ENCODE measurements around the gene SLC8A1. TPM values are rescaled to one million over a fixed set of nuclear protein-coding genes. Genes with fewer than 3 reads are reported as not detected.

Gene SLC8A1
- total RNA-seq, 2 experiments from 2014 or later = 0.23 TPM

DNA sequence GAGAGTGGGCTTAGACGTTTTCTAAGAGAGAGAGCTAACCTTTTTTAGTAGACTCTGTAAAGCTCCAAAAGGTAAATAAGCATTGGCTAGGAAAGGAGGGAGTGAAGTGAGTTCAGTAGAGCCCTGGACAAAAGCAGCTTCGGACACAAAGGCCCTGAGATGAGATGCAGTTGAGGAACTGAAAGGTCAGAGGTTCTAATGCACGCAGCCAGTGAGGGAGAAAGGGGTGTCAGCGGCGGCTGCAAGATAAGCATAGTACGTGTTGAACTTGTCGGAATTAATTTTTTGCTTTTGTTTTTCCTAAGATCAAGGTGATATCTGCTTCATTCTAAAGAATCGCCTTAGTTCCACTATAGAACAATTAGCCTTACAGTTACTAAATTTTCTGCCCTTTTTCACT is 11.2 kb upstream of the SLC8A1 start:
- POLR2A ChIA-PET = no interaction called here
- CTCF ChIA-PET = no interaction called here

GRCh38 chr2:40458271-40458794 is 6.4 kb upstream of the SLC8A1 start:
- POLR2A ChIA-PET = no interaction called here
- CTCF ChIA-PET = no interaction called here

DNA sequence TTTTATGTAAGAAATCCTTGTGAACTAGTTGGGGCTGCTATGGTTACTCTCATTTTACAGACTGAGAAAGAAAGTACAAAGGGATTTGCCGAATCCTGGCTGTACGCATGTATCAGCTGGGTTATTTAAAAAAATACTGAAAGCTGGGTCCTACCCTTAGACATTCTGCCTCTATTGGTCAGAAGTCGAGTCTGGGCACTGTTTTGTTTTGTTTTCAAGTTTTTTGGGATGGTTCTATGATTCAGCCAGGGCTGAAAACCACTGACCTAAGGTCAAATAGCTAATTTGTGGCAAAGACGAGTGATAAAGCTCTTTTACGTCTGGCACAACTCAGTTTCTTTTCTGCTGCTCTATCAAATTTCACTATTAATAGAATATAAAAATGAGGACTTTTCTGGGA is 5.9 kb upstream of the SLC8A1 start:
- POLR2A ChIA-PET = no interaction called here
- CTCF ChIA-PET = no interaction called here

DNA sequence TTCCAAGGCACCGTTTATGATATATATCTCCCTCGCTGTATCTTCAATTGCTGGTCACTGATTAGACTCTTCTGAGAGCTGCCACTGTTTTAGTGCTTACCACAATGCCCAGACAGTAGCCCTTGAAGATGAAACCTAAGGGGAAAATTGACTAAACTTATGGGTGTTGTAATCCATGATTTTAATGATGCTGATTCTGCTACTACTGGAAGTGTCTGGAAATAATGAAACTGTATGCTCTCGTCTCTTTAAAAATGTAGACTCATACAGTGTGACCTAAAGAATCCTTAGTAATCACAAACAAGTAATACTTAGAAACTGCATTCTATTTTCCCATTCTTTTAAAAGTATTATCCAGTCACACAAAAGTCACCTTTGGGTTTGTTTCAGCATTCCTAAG is 5.5 kb upstream of the SLC8A1 start:
- ChIA-PET POLR2A (no interaction called here), CTCF (no interaction called here)

GRCh38 chr2:40456926-40457325 is 5.0 kb upstream of the SLC8A1 start:
- ChIA-PET POLR2A (no interaction called here), CTCF (no interaction called here)

- POLR2A ChIA-PET = no interaction called here
- CTCF ChIA-PET = no interaction called here
Observed at GRCh38 chr2:40455661-40456060, 3.8 kb upstream of the SLC8A1 start.

DNA sequence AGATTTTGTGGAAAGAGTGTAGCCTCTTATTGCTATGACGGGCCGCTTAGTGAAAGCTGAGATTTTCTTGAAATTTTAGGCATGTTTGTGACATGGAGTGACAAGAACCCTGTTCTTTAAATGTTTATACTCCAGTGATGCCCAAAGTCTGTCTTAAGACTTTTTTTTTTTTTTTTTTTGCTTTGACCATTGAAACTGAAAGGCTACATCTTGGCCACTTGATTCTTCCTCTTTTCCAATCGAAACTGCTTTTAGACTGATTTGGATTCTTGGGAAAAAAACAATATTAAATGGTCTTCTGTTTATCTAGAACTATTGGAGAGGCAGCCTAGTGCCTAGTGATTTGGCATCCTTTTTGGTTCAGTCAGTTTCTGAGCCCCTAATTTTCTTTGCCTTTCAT is 2.4 kb upstream of the SLC8A1 start:
- CTCF ChIA-PET = no interaction called here
- POLR2A ChIA-PET = no interaction called here

- POLR2A ChIA-PET = no interaction called here
- CTCF ChIA-PET = no interaction called here
Observed at GRCh38 chr2:40452786-40453185, 896 bp upstream of the SLC8A1 start.

GRCh38 chr2:40450796-40451430 is 977 bp downstream of the SLC8A1 start:
- POLR2A ChIA-PET = no interaction called here
- CTCF ChIA-PET = no interaction called here

DNA sequence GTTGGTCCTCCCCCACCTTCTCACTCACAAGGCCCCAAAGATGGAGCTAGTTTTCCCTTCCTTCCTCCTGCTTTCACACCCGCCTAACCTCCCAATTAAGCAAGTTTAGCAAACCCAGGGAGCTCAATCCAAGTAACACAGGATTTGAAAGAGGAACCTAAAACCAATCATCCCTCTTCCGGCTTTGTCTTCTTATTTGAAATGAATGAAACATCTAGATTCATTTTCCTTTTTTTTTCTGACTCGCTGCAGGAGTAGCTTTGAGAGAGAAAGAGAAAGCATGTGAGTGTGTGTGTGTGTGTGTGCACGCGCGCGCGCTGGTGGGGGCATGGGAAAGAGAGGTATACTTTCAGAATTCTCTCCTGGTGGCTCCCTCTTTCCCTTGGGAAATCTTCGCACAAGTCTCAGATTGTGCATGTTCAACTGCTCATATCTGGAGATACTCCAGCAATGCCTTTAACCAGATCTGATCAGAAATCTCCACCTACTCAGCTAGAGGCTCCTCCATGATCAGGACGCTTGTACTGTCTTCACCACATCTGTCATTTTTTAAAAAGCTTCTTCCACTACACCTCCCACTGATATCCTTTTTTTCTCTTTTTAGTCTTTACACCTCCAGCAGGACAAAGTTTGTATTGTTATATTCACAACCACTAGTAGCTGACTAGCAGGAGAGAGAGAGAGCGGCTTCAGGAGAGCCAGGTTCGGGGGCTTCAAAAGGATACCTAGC is 1.7 kb downstream of the SLC8A1 start:
- POLR2A ChIA-PET = no interaction called here
- CTCF ChIA-PET = no interaction called here

- ChIA-PET CTCF (no interaction called here), POLR2A (no interaction called here)
Observed at GRCh38 chr2:40448476-40449079, 3.3 kb downstream of the SLC8A1 start.

- ChIA-PET CTCF (no interaction called here), POLR2A (no interaction called here)
Observed at GRCh38 chr2:40445467-40445866, 6.4 kb downstream of the SLC8A1 start.

DNA sequence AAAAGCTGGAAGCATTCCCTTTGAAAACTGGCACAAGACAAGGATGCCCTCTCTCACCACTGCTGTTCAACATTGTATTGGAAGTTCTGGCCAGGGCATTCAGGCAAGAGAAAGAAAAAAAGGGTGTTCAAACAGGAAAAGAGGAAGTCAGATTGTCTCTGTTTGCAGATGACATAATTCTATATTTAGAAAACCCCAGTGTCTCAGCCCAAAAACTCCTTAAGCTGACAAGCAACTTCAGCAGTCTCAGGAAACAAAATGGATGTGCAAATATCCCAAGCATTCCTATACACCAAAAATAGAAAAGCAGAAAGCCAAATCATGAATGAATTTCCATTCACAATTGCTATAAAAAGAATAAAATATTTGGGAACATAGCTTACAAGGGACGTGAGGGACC is 11.1 kb downstream of the SLC8A1 start:
- POLR2A ChIA-PET = no interaction called here
- CTCF ChIA-PET = no interaction called here

DNA sequence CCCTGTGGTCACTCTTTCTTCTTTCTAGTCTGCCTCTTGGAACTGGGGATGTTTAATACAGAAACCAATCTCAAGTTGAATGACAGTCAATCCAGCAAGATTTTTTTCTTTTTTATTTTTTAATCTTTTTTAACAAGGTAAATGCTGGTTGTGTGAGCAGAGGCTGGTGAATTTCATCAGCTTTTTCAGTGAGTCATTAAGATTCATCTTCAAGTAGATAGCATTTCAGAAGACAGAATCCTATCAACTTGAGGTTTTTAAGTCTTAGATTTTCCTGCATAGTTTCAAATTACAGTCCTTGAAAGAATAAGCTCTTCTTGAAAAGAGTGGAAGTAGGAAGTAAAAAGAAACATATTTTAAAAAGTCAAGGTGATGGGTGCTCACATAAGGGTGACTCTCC is 12.4 kb downstream of the SLC8A1 start:
- ChIA-PET CTCF (no interaction called here), POLR2A (no interaction called here)

DNA sequence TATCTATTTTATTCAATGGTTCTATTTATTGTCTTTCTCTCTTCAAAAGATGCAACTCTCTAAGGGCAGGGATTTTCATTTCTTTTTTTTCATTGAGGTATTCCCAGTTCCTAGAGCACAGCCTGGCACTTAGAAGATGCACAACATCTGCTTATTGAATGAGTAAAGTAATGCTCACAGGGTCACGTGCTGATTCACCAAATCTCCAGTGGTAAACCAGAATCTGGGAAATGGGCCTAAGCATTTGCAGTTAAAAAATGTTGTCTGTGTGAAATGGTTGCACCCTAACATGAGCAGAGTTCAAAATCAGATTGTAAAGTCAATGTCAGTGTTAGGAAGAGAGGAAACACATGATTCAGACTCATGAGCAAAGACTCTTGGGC is 15.8 kb downstream of the SLC8A1 start:
- POLR2A ChIA-PET = no interaction called here
- CTCF ChIA-PET = no interaction called here

- ChIA-PET POLR2A (no interaction called here), CTCF (no interaction called here)
Observed at GRCh38 chr2:40435426-40436092, 16.3 kb downstream of the SLC8A1 start.

- CTCF ChIA-PET = no interaction called here
- POLR2A ChIA-PET = no interaction called here
Observed at GRCh38 chr2:40434731-40435271, 17.1 kb downstream of the SLC8A1 start.

- POLR2A ChIA-PET = no interaction called here
Observed at GRCh38 chr2:40433736-40434135, 18.2 kb downstream of the SLC8A1 start.

GRCh38 chr2:40432921-40433483 is 18.9 kb downstream of the SLC8A1 start:
- POLR2A ChIA-PET = no interaction called here

More at GRCh38 chr2:40433736-40434135, 18.2 kb downstream of the SLC8A1 start:
- CTCF ChIA-PET = no interaction called here

DNA sequence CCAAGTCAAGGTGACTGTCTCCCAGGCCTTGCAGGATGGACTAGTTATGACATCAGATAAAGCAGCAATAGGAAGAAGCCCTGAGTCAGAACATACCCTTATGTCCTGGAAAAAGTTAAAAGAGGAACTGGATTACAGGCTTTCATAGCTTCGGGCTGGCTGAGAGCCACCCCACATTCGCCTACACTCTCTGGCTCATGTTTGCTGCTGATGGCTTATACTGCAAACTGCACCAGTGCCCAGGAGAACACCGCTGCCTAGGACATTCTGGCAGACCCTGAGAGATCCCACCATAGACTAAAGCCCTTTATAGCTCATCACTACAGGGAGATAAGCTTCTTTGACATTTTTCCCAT is 20.3 kb downstream of the SLC8A1 start:
- ChIA-PET CTCF (interaction anchor here (0.6 kb wide), 1 partner anchor 518 kb away, joined by 3 read pairs; no protein-coding TSS in a partner anchor), POLR2A (no interaction called here)

More at GRCh38 chr2:40432921-40433483, 18.9 kb downstream of the SLC8A1 start:
- CTCF ChIA-PET = no interaction called here

All from activated CD8-positive, alpha-beta memory T cell treated with anti-CD3 and anti-CD28 coated beads for 36 hours (primary cell).